Activated CD4-positive, alpha-beta T cell treated with anti-CD3 and anti-CD28 coated beads for 24 hours (primary cell): ENCODE results near the gene SLC25A24.
"Not testable (repeated sequence)": the region's sequence is repeated elsewhere in the genome, so short reads cannot be mapped to it uniquely, and the experiment has no call there.

Source experiments
- DNase-seq, 2 donors: peaks; one replicate each; pipeline ENCODE4 v3.0.0-alpha.2; 2020; ENCODE audit warnings: low read depth in 2 of 2

Gene SLC25A24

GRCh38 chr1:108199781-108200686, at the start of gene SLC25A24:
SLC25A24 (minus strand) TSS chr1:108200343; CDS start chr1:108200138, 205 bp downstream.
- DNase-seq: peak; percentile 59 to 65

GRCh38 chr1:108243976-108244375, 43.8 kb upstream of the SLC25A24 start, which contains the start of gene NBPF4:
NBPF4 (minus strand) TSS chr1:108244076; CDS start chr1:108243761, 315 bp downstream.
- DNase-seq: not testable (repeated sequence)

- not testable (repeated sequence) for DNase-seq
Measured at GRCh38 chr1:108239426-108239825, 39.3 kb upstream of the SLC25A24 start.

- DNase-seq: not testable (repeated sequence)
Measured at GRCh38 chr1:108235308-108235707, 35.2 kb upstream of the SLC25A24 start.

- not testable (repeated sequence) for DNase-seq
Measured at GRCh38 chr1:108232183-108232582, 32.0 kb upstream of the SLC25A24 start.

- not testable (repeated sequence) for DNase-seq
Measured at GRCh38 chr1:108229976-108230375, 29.8 kb upstream of the SLC25A24 start.

- DNase-seq: not testable (repeated sequence)
Measured at GRCh38 chr1:108227772-108228171, 27.6 kb upstream of the SLC25A24 start.

GRCh38 chr1:108226855-108227254, 26.7 kb upstream of the SLC25A24 start:
- not testable (repeated sequence) for DNase-seq

- DNase-seq: not testable (repeated sequence)
Measured at GRCh38 chr1:108223226-108223625, 23.1 kb upstream of the SLC25A24 start.

GRCh38 chr1:108217515-108218174, 17.5 kb upstream of the SLC25A24 start:
- DNase-seq: not testable (repeated sequence)

GRCh38 chr1:108217007-108217406, 16.9 kb upstream of the SLC25A24 start:
- not testable (repeated sequence) for DNase-seq

- not testable (repeated sequence) for DNase-seq
Measured at GRCh38 chr1:108216028-108216890, 16.1 kb upstream of the SLC25A24 start.

- not testable (repeated sequence) for DNase-seq
Measured at GRCh38 chr1:108214641-108215465, 14.7 kb upstream of the SLC25A24 start.

GRCh38 chr1:108211014-108211413, 10.9 kb upstream of the SLC25A24 start:
- DNase-seq: no peak

GRCh38 chr1:108209456-108210108, 9.4 kb upstream of the SLC25A24 start:
- no peak for DNase-seq

GRCh38 chr1:108208724-108209446, 8.7 kb upstream of the SLC25A24 start:
- no peak for DNase-seq

- not testable (repeated sequence) for DNase-seq
Measured at GRCh38 chr1:108203582-108203981, 3.4 kb upstream of the SLC25A24 start.

GRCh38 chr1:108201687-108202086, 1.5 kb upstream of the SLC25A24 start:
- no peak for DNase-seq

- DNase-seq: peak; percentile 20 to 31
Measured at GRCh38 chr1:108200687-108201051, 526 bp upstream of the SLC25A24 start.
